GM12872 (cell line): ENCODE results near the gene ZNF619.

Experiments used
- CTCF ChIP-seq: IDR thresholded peaks from 3 replicates; pipeline ENCODE4 v1.5.1; 2011; ENCODE audit warnings: low read depth, mild to moderate bottlenecking, low read length, moderate library complexity; ENCODE audit not compliant: insufficient read depth

ZNF619 gene

GRCh38 chr3:40470701-40471100 lies 6.2 kb upstream of the ZNF619 start:
- no peak for TF ChIP-seq CTCF

DNA sequence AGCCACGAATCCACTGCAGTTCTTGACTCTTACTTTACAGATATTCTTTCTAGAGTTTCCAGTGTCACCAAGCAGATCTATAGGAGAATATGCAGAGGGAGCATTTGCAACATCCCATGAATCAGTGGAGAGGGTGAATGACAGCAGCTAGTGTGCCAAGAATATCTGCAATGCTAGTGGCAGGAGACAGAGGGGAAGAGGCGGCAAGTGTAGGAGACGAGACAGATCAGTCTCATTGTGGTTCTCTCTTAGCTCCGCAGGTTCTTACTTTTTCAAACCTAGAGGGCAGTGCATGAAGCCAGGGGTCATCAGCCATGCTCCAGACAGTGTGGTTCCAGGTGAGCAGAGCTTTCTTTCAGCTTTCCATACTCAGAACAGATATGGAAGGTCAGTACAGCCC lies 744 bp downstream of the ZNF619 start:
- no peak for TF ChIP-seq CTCF

GRCh38 chr3:40487172-40487571 lies 10.2 kb downstream of the ZNF619 start:
- TF ChIP-seq CTCF: no peak

- TF ChIP-seq CTCF: no peak
These were observed 14.0 kb downstream of the ZNF619 start for GRCh38 chr3:40490916-40491315.

GRCh38 chr3:40494698-40495097 lies 17.8 kb downstream of the ZNF619 start:
- no peak for TF ChIP-seq CTCF

DNA sequence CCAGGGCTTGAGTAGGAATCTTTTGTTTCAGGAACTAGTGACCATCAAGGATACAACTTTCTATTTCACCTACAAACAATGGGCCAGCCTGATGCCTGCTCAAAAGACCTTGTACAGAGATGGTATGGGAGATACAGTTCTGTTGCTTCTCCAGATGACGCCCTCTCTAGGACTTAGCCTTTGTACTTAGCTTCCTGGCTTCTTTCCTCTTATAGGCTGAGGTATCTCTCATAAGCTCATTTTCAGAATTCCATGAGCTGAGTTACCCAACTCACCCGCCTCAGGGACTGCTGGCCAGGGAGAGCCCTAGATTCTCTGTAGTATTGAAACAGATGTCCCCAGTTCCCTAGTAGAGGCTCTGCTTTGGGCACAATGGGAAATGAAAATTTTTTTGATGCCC lies 20.4 kb downstream of the ZNF619 start:
- no peak for TF ChIP-seq CTCF

GRCh38 chr3:40499952-40500351 lies 23.0 kb downstream of the ZNF619 start:
- no peak for TF ChIP-seq CTCF

- TF ChIP-seq CTCF: no peak
These were observed 25.1 kb downstream of the ZNF619 start for GRCh38 chr3:40502034-40502433.
